ENCODE results near the gene GBP4. TPM values are rescaled to one million over a fixed set of nuclear protein-coding genes. Genes with fewer than 3 reads are reported as not detected.
A peak's percentile ranks its signal among the peaks of the same experiment; 100 is the strongest.

The GBP4 gene
- polyA plus RNA-seq, 3 donors = 10.3 to 17.4 (median 13.0) TPM

GRCh38 chr1:89201106-89201794 lies 2.5 kb upstream of the GBP4 start:
- no CpG with 5 or more reads among the region's 4 CpGs for WGBS (ENCODE audit: insufficient coverage)
- no peak overlapping the region for H3K4me2 ChIP-seq (replicated peaks; ENCODE audit: extremely low read depth, low read length, poor library complexity, severe bottlenecking)

GRCh38 chr1:89200663-89201062 lies 1.9 kb upstream of the GBP4 start:
- H3K4me1 Mint-ChIP-seq = peaks cover 43% of the 10 kb centered on the region
- H3K36me3 ChIP-seq (replicated peaks in 1 of 2; ENCODE audit: control insufficient read depth in 1 of 2, insufficient read depth in 2 of 2, low read length in 2 of 2) = peaks cover 0 to 7% of the 10 kb centered on the region in 2 donors
- H3K9ac ChIP-seq (ENCODE audit: insufficient read depth, low read length, poor library complexity, severe bottlenecking) = no peak overlapping the region
- DNase-seq = no peak
- no peaks in the 10 kb centered on the region for H3K79me2 ChIP-seq (ENCODE audit: insufficient read depth, low read length)
- no peak for TF ChIP-seq CTCF (IDR thresholded peaks at IDR 0.05)
- H3K27me3 ChIP-seq (ENCODE audit: control insufficient read depth in 2 of 2, insufficient read depth in 2 of 2, low read length in 2 of 2) = peaks cover 0 to 12% of the 10 kb centered on the region in 2 donors
- peaks cover 9 to 14% of the 10 kb centered on the region in 2 donors for H3K9me3 ChIP-seq (replicated peaks in 1 of 2; ENCODE audit: control insufficient read depth in 1 of 2, insufficient read depth in 1 of 2, low read length in 2 of 2)
- H3K27ac ChIP-seq (ENCODE audit: low read depth in 1 of 2, low read length in 2 of 2) = no peak overlapping the region
- peak overlapping the region in 2 of 7 donors; percentile 26 to 72 for H3K27ac Mint-ChIP-seq
- H3K4me3 ChIP-seq (replicated peaks in 1 of 3; ENCODE audit: low read depth in 2 of 3, low read length in 3 of 3) = no peak overlapping the region
- H3K4me3 Mint-ChIP-seq = no peak overlapping the region
- H2AFZ ChIP-seq (ENCODE audit: insufficient read depth, low read depth, low read length, poor library complexity, severe bottlenecking) = no peak overlapping the region
- H3K4me1 ChIP-seq (ENCODE audit: control insufficient read depth in 1 of 2, insufficient read depth in 2 of 2, low read length in 2 of 2) = peaks cover 14 to 24% of the 10 kb centered on the region in 2 donors
- peaks cover 2 to 15% of the 10 kb centered on the region in 2 donors for H3K36me3 Mint-ChIP-seq
- H4K20me1 ChIP-seq (ENCODE audit: insufficient read depth, low read length) = no peaks in the 10 kb centered on the region
- H3K27me3 Mint-ChIP-seq (ENCODE audit: low read depth in 3 of 3) = peaks cover 8 to 18% (median 11%) of the 10 kb centered on the region in 3 donors
- H3K9me3 Mint-ChIP-seq = peaks cover 7 to 19% (median 18%) of the 10 kb centered on the region in 7 donors
- no peak overlapping the region for H3K4me2 ChIP-seq (replicated peaks; ENCODE audit: extremely low read depth, low read length, poor library complexity, severe bottlenecking)
- no CpG with 5 or more reads among the region's 2 CpGs for WGBS (ENCODE audit: insufficient coverage)
- intact Hi-C loops (cut with micrococcal nuclease) = no loop called here

More at GRCh38 chr1:89201106-89201794, 2.5 kb upstream of the GBP4 start:
- Mint-ChIP-seq H3K27me3 (ENCODE audit: low read depth in 3 of 3) (peaks cover 8 to 18% (median 11%) of the 10 kb centered on the region in 3 donors), H3K27ac (peak overlapping the region in 4 of 7 donors; percentile 15 to 72 (median 30)), H3K9me3 (peaks cover 7 to 24% (median 21%) of the 10 kb centered on the region in 7 donors), H3K36me3 (peaks cover 2 to 9% of the 10 kb centered on the region in 2 donors), H3K4me3 (no peak overlapping the region), H3K4me1 (peaks cover 38% of the 10 kb centered on the region)
- peaks cover 14 to 23% of the 10 kb centered on the region in 2 donors for H3K4me1 ChIP-seq (ENCODE audit: control insufficient read depth in 1 of 2, insufficient read depth in 2 of 2, low read length in 2 of 2)
- no peak overlapping the region for H2AFZ ChIP-seq (ENCODE audit: insufficient read depth, low read depth, low read length, poor library complexity, severe bottlenecking)
- H3K79me2 ChIP-seq (ENCODE audit: insufficient read depth, low read length) = no peaks in the 10 kb centered on the region
- H3K9ac ChIP-seq (ENCODE audit: insufficient read depth, low read length, poor library complexity, severe bottlenecking) = no peak overlapping the region
- no peak overlapping the region for H3K27ac ChIP-seq (ENCODE audit: low read depth in 1 of 2, low read length in 2 of 2)
- intact Hi-C loops (cut with micrococcal nuclease) = no loop called here
- H3K36me3 ChIP-seq (replicated peaks in 1 of 2; ENCODE audit: control insufficient read depth in 1 of 2, insufficient read depth in 2 of 2, low read length in 2 of 2) = peaks cover 0 to 7% of the 10 kb centered on the region in 2 donors
- no peak overlapping the region for H3K4me3 ChIP-seq (replicated peaks in 1 of 3; ENCODE audit: low read depth in 2 of 3, low read length in 3 of 3)
- no peaks in the 10 kb centered on the region for H4K20me1 ChIP-seq (ENCODE audit: insufficient read depth, low read length)
- TF ChIP-seq CTCF (IDR thresholded peaks at IDR 0.05) = no peak
- H3K27me3 ChIP-seq (ENCODE audit: control insufficient read depth in 2 of 2, insufficient read depth in 2 of 2, low read length in 2 of 2) = peaks cover 0 to 12% of the 10 kb centered on the region in 2 donors
- H3K9me3 ChIP-seq (replicated peaks in 1 of 2; ENCODE audit: control insufficient read depth in 1 of 2, insufficient read depth in 1 of 2, low read length in 2 of 2) = peaks cover 9 to 14% of the 10 kb centered on the region in 2 donors
- no peak for DNase-seq
